GM21390 (cell line): ENCODE results near the gene PLSCR2.
"Not testable (repeated sequence)": the region's sequence is repeated elsewhere in the genome, so short reads cannot be mapped to it uniquely, and the experiment has no call there.

ENCODE experiments used
- ATAC-seq: cut with Tn5 transposase; IDR thresholded peaks from one replicate; pipeline ENCODE4 v1.9.1; 2021; ENCODE audit not compliant: unreplicated experiment

The PLSCR2 gene

DNA sequence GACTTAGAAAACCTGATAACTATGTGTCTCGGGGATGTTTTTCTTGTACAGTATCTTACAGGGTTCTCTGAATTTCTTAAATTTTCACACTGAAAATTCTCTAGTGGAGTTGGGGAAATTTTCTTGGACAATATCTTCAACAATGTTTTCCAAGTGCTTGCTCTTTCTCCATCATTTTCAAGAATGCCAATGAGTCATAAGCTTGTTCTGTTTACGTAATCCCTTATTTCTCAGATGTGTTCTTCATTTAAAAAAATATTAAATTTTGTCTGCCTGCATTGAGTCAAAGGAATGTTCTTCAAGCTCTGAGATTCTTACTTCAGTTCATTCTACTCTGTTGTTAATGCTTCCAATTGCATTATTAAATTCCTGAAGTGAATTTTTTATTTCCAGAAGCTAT is 21.9 kb upstream of the PLSCR2 start:
- ATAC-seq = no peak

DNA sequence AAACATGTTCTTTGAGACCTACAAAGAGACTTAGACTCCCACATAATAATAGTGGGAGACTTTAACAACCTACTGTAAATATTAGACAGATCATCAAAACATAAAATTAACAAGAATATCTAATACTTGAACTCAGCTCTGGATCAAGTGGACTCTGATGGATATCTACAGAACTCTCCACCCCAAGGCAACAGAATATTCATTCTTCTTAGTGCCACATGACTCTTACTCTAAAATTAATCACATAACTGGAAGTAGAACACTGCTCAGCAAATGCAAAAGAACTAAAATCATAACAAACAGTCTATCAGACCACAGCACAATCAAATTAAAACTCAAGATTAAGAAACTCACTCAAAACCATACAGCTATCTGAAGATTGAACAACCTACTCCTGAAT is 15.9 kb upstream of the PLSCR2 start:
- ATAC-seq = no peak

DNA sequence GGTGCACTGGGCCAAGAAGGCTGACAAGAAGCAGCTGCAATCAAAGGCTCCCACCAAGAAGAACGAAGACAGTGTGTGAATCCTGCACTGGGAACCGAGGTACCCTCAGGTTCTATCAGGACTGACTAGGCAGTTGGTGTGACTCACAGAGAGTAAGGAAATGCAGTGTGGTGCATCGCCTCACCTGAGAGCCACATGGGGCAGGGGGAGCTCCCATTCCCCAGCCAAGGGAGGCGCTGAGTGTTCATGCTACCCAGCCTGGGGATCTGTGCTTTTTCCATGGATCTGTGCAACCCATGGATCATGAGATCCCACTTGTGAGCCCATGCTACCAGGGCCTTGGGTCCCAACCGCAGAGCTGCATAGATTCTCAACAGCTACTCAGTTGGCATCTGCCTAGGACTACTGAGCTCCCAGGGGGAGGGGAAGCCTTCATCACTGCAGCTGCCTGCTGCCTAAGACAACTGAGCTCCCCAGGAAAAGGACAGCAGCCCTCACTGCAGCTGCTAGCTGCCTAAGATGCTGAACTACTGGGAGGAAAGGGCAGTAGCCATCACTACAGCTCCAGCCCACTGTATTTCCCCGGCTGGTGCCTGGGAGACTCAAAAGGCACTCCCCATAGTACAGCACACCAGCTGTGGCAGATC is 6.9 kb upstream of the PLSCR2 start:
- no peak for ATAC-seq

DNA sequence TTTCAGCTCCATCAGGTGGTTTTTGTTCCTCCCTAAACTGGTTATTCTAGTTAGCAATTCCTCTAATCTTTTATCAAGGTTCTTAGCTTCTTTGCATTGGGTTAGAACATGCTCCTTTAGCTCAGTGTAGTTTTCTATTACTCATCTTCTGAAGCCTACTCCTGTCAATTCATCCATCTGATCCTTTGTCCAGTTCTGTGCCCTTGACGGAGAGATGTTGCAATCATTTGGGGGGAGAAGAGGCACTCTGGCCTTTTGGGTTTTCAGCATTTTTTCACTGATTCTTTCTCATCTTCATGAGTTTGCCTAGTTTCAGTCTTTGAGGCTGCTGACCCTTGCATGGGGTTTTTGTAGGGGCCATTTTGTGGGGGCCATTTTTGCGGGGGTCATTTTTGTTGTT is 5.6 kb upstream of the PLSCR2 start:
- ATAC-seq = not testable (repeated sequence)

DNA sequence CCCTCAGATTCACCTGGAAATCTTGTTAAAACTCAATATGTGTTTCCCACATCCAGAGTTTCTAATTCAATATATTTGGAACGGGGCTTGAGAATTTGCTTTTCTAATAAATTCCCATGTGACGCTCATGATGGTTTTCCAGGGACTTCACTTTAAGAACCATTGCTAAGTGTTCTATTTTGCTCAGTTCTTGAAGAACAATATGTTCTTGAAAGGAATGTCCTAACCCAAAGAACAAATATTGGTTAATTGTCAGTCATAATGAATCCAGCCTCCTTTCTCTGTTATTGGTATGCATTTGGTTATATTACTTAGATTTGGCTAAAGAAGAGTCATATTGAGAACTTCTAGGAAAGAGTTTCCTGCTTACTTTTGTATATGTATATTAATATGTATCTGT is 4.4 kb upstream of the PLSCR2 start:
- ATAC-seq = no peak

DNA sequence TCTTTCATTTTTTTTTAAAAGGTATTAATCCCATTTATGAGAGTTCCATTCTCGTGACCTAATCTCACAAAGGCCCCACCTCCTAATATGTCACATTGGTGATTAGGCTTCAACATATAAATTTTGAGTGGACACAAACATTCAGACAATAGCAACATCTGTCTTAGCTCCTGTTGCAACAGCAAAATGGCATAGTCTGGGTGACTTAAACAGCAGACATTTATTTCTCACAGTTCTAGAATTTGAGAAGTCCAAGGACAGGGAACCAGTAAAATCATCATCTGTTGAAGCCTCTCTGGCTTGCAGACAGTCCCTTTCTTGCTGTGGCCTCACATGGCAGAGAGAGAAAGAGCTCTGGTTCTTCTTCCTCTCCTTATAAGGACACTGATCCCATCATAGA is 3.2 kb upstream of the PLSCR2 start:
- ATAC-seq = no peak

DNA sequence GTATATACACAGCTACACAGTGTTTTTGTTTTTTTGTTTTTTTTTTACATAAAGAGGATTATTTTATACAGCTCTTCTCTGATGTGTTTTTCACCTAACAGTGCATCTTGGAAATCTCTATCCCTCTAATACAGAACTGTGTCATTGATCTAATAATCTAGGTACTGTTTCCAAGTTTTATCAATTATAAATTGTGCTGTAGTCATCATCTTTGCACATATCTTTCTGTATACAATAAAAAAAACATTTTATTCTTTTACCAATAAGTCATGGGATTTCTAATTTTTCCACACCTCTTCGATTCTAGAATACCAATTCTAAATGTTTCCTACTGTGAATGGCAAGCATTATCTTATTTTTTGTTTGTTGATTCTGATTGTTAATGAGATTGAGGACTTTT is 1.7 kb upstream of the PLSCR2 start:
- ATAC-seq = no peak

DNA sequence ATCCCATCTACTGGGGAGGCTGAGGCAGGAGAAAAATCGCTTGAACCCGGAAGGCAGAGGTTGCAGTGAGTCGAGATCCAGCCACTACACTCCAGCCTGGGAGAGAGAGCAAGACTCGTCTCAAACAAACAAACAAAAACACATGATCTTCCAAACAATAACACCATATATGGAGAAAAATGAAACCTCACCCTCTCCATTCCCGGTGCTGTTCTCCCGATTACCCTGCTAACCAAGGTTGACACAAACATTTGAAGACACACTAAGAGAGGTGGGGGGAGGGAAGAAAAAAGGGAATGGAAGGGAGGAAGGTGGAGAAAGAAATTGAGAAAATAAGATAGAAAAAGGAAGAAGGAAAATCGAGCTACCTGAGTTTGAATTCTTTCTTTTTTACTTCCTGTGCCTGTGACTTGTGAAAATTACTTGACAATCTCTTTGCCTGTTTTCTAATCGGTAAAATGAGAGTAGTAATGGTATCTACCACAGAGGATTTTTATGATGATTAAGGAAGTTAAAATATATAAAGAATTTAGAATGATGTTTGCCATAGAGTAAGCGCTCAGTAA is 1.1 kb upstream of the PLSCR2 start:
- no peak for ATAC-seq

DNA sequence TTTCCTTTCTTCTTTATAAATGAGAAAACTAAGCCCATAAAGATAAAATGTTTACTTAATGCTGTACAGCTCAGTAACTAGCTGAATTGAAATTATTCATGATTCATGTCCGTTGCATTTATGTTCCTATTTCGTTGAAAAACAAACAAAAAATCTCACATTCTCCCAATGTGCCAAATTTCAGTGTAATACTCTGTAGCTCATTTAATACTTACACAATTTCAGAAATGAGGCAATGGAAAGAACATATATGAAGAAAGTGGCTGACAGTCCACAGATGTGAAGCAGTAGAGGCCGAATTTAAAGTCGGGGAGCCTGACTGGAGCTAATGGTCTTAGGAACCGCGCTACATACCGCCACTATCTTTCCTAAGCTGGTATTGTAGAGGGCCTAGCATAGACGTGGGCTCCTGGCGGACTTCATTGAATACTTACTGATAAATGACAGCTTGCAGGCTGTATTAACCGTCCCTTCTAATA is 651 bp downstream of the PLSCR2 start:
- ATAC-seq = no peak

DNA sequence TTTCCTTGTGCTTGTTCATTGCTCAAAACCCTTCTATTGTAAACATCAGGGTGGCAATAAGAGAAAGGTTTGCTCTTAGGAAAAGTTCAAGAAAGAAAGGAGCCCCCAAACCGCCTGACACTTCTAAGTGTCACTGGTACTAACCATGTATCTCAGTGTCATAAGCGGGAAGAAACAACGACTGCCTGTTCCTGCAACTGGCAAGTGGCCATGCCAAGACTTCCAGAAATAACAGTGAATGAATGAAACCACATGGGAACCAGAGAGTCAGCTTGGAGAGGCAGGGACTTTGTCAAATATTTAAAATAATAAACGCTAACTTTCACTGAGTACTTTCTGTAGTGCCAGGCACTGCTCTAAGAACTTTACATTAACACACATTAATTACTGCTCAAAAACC is 1.1 kb downstream of the PLSCR2 start:
- ATAC-seq = no peak

DNA sequence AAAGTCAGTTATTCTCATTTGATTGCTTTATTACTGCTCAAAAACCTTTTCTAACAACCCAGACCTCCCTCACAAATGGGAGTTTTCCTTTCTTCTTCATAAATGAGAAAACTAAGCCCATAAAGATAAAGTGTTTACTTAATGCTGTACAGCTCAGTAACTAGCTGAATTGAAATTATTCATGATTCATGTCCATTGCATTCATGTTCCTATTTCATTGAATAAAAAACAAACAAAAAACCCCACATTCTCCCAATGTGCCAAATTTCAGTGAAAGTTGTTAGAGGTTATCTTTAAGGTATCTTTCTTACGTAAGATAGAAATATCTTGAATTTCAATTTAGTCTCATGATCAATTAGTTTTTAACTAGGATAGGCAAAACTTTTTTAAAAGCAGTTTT is 2.8 kb downstream of the PLSCR2 start:
- no peak for ATAC-seq

DNA sequence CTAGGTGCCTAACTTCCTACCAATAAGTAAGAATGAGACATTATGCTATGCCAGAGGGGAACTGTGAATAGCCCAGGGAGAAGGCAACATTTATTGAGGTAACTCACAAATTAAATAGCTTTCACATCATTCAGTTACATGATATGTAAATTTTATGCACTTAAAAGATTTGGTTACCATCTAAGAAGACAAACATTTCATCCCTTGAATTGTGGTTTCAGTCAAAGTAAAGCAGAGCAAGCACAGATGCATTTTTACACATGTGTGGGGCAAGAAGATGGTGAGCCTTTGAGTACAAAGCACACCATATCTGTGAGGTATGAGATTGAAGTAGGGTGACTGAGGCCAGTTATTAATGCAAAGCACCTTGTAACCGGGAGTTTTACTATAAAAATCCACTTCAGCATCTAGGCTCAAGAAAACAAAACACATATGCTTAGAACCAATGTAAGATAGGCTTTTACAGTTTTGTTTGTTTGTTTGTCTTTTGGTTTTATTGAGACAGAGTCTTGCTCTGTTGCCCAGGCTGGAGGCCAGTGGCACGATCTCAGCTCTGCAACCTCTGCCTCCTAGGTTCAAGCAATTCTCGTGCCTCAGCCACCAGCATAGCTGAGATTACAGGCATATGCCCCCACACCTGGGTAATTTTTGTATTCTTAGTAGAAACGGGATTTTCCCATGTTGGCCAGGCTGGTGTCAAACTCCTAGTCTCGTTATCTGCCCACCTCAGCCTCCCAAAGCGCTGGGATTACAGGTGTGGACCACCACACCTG is 3.5 kb downstream of the PLSCR2 start:
- ATAC-seq = no peak

DNA sequence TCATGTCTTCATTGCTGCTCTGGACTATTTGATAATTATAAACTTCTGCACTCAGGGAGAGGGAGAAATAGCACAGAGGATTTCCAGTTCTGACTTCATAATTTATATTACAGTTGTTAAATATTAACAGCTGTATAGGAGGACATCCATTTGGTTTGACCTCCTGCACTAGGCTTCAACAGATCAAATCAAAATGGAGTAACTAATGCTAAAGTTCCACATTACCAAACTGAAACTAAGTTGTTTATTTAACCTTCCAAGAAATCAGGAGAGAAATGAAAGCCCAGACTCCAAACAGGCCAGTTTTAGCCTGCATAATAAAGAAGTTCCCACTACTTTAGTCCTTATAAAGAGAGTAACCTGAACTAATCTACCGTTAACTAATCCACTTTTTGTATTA is 4.6 kb downstream of the PLSCR2 start:
- no peak for ATAC-seq

DNA sequence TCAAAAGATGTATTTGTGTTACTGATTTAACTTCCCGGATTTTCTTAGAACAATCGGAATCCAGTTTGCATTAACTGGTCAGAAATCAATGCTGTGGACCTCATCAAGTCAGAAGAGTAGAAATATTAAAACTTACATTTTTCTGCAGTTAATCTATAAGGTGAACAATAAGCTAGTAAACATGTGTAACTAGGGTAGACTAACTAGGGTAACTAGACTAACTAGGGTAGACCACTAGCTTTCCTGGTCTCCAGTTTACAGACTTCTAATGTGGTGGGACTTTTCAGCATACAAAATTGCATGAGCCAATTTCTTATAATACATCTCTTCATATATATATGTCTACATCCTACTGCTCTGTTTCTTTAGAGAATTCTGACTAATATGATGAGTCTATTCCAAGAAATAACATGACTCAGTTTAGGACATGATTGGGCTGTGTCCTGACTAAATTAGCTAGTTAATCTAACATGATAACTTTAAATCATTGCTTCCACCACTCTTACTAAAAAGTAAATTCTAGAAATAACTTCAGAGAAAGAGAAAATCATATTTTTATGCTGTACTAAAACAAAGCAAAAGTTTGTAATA is 5.3 kb downstream of the PLSCR2 start:
- no peak for ATAC-seq

DNA sequence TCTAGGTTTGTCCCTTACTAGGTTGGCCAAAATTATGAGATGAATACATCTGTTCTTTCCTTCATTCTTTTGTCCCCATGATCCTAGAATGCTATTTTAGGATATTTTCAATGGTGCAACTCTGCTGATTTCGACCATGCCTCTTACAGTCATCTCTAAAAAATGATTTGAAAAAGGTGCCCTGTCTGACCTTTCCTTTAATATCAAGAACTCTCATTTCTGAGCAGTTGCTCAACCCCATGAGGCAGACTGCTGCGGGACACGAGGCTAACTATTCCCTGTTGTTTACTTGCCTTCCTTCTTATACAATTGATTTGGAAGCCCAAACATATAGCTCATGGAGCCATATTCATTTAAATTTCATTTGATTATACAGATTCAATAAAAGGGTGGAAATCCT is 14.6 kb downstream of the PLSCR2 start:
- no peak for ATAC-seq

DNA sequence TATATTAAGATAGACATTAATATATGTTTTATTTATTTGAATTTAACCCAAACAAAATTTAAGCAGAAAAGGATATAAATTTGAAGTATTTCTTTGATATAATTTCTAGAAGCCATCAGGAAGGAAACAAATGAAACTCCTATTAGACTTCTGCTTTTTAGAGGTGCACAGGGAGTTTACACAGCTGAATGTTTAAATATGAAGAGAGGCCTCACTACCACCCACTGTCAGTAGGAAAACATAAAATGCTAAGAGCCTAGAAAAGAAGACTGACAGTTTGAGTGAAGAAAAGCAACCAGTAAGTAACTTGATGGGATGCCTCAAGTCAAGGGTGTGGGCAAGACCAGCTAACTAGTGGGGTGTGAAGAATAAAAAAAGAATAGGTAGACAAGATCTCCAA is 19.7 kb downstream of the PLSCR2 start:
- ATAC-seq = no peak

DNA sequence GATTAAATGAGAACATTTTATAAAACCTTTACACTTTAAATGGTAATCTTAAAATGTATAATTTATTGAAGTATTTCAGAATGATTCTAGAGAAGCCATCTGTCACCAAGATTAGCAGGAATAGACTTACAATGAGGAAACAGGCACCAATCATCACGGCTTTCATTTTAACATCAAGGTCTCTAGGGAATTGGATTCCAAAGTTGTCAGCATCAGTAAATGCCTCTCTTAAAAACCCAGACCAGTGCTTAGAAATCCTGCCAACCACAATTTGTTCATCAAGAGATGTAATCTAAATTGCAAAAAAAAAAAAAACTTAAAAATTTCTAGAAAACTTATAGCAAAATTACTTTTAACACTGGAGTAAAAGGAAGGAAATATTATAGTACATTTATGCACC is 20.3 kb downstream of the PLSCR2 start:
- no peak for ATAC-seq

DNA sequence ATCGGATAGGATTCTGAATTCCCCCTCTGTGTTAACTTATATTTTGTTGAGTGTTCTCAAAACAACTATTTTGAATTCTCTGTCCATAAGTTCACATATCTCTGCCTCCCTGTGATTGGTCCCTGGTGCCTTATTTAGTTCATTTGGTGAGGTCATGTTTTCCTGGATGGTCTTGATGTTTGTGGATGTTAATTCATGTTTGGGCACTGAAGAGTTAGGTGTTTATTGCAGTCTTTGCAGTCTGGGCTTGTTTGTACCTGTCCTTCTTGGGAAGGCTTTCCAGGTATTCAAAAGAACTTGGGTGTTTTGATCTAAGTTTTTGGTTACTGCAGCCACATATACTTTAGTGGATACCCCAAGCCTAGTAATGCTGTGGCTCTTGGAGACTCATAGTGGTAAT is 23.3 kb downstream of the PLSCR2 start:
- no peak for ATAC-seq

DNA sequence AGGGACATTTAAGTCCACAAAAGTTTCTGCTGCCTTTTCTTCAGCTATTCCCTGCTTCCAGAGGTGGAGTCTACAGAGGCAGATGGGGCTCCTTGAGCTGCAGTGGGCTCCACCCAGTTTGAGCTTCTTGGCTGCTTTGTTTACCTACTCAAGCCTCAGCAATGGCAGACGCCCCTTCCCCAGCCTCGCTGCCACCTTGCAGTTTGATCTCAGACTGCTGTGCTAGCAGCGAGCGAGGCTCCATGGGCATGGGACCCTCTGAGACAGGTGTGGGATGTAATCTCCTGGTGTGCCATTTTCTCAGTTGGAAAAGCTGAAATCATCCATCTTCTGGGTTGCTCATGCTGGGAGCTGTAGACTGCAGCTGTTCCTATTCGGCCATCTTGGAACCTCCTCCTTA is 29.1 kb downstream of the PLSCR2 start:
- not testable (repeated sequence) for ATAC-seq

DNA sequence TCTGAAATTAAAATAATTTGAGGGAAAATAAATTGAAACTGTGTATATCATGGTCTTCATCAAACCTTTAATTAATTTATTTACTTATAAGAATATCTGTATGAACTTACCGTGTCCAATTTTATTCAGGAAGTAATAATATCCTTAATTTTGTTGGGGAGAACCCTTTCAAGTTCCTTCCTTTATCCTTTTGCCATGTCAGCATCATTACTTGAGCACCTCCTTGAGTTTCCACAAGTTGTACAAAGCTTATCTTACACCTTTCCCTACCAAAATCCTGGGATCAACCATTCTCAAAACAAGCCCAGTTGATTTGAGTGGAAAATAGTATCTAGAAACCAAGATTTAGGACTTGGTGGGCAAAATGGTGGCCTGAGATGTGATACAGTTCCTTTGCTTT is 37.3 kb downstream of the PLSCR2 start:
- no peak for ATAC-seq

DNA sequence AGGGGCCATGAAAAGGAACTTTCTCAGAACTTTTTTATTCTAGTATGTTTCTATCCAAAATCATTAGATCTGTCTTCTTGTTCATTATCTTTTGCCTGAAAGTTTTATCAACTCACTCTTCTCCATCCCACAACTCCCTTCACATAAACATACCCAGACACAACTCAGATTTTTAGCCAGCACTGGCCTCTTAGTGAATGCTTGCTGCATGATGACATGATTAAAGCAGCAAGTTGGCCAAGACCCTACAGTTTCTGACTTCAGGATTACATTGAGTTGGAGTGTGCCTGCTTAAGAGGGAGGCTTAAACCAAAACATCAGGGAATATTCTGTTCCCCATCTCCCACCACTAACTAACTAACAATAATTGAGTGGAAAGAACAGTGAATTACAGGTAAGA is 38.1 kb downstream of the PLSCR2 start:
- ATAC-seq = no peak

DNA sequence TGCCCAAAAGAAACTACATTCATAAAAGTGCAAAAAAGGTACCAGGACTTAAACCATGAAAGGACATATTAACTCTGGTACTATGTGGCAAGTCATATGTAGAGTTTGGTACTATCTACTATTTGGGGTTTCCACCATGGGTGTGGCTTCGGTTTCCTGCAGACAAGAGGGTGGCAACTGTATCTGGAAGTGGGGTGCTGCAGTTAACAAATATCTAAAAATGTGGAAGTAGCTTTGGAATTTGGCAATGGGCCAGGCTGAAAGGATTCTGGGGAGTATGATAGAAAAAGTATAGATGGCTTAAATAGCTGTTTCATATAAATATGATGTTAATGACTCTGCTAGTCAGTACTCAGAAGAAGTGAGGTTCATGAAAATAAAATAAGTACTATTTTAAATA is 44.0 kb downstream of the PLSCR2 start:
- no peak for ATAC-seq
